H54 (cell line): ENCODE measurements around the gene SAP30L.

Source experiments
- DNase-seq: peaks from one replicate; pipeline ENCODE4 v3.0.0; 2011; ENCODE audit warnings: low spot score, mixed read lengths; ENCODE audit not compliant: insufficient read length
- FAIRE-seq: peaks from 3 replicates; lab custom pipeline; 2011; peaks lifted over from hg19 to GRCh38; lab: Jason Lieb, UNC
- POLR2A ChIP-seq: IDR thresholded peaks from 2 replicates; pipeline ENCODE4 v1.6.1; 2011; ENCODE audit warnings: low read depth, mild to moderate bottlenecking, low read length

SAP30L gene

DNA sequence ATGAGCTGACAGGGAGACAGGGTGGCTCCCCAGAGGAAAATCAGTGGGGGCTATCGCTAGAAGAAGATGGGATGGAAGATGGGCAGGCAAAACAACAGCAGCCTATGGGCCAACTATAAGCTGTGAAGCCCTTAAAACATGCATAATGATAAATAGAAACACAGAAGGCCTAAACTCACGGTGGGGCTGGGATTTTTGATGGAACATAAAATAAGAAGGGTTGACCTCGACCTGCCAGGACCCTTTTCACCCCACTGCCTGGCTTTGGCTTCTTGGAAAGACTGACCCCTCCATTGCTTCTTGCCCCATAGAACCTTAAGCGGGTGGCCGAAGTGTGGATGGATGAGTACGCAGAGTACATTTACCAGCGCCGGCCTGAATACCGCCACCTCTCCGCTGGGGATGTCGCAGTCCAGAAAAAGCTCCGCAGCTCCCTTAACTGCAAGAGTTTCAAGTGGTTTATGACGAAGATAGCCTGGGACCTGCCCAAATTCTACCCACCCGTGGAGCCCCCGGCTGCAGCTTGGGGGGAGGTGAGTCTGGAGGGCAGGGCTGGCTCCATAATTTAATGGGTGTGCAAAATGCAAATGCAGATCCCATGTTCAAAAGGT lies 36.5 kb upstream of the SAP30L start:
- FAIRE-seq, result no peak
- no peak for TF ChIP-seq POLR2A

DNA sequence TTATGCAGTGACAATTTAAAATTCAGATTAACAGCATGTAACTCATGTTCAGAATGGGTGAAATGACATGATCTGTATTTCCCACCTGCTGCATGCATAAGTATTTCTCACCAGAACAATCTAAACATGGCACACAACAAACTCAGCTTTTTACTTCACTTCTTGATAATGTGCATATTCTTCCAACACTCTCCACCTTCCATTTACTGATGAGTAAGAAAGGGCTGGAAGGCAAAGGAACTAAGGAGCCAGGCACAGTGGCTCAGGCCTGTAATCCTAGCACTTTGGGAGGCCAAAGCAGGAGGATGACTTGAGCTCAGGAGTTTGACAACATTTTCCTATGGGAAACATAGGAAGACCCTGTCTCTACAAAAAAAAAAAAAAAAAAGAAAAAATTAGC lies 35.8 kb upstream of the SAP30L start:
- FAIRE-seq (no peak), DNase-seq (no peak)
- TF ChIP-seq POLR2A, result no peak

More for the DNA sequence above, 36.5 kb upstream of the SAP30L start:
- DNase-seq, result no peak

DNA sequence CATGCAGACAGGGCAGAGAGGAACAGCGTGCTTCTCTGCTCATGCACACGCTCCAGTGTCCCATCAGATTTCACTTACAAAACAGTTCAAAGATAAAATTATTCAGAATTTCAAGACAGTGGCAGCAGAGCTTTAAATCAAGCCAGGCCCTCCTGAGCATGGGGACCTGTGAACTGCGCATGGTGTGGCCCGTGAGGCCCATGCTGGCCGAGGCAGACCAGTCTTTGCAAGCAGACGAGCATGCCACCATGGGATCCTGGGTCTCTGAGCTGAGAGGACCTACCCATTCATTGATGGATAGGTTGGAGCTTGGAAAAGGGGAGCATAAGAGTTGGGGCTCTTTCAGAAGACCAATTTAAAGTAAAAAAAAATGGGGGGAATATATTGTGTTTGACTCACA lies 35.0 kb upstream of the SAP30L start:
- no peak for TF ChIP-seq POLR2A
- DNase-seq (no peak), FAIRE-seq (no peak)

DNA sequence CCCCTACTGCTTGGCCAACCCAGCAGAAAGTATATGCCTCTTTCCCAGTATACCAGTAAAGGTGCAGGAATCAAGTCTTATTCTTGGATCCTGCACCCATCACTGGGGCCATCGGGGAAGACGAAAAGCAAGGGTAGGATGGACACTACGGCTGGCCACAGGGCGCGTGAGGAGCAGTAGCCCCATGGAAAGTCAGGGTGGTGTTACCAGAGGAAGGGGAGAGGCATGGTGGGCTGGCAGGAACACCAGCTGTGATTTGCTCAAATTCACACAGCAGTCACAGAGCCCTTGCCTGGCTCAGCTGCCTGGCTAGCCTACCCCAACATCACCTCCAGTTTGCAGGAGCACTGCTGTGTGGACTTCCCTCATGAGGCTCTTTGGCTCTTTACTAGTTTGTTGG lies 34.5 kb upstream of the SAP30L start:
- no peak for TF ChIP-seq POLR2A
- no peak for DNase-seq
- no peak for FAIRE-seq

DNA sequence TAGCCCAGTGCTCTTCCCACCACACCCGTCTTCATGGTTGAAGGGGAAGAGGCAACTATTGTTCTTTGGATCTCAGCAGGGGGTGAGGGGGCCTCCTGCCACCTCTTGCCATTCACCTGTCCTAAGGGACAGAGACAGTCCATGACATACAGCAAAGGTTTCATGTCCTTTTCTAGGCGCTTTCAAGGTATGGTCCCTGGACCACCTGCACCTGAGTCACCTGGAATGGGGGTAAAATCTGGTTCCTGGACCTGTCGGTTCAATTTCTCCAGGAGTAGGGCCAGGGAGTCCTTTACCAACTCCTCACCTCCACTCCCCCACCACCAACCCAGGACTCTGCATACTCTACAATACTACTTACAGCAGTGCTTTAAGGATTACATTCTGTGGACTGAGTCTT lies 33.5 kb upstream of the SAP30L start:
- no peak for TF ChIP-seq POLR2A
- no peak for FAIRE-seq
- no peak for DNase-seq

DNA sequence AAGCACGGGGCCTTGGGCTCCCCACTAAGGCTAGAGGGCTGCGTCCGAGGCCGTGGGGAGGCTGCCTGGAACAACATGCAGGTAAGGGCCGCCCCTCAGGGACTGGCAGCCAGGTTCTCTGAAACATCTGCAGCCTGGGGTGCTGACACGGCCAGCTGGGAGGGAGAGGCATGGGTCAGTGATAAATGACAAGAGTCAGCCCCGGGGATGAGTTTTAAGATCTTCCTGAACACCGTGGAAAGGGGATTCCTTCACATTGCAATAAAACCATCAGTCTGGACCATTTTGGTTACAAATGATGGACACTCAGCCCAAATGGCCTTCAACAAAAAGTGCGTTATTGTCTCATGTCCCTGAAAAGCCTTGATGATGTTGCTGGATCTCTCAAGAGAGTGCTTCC lies 32.9 kb upstream of the SAP30L start:
- no peak for FAIRE-seq
- DNase-seq, result no peak
- no peak for TF ChIP-seq POLR2A

DNA sequence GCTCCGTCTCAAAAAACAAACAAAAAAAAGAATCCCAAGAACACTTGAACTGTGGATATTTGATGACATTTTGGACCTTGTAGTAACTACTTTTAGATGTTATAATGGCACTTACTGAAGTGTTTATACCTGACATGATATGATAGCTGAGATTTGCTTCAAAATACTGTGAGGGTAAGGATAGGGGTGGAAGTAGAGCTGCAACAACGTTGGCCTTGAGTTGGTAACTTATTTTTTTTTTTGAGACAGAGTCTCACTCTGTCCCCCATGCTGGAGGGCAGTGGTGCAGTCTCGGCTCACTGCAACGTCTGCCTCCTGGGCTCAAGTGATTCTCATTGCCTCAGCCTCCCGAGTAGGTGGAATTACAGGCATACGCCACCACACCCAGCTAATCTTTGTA lies 30.7 kb upstream of the SAP30L start:
- no peak for TF ChIP-seq POLR2A
- FAIRE-seq (no peak), DNase-seq (no peak)

DNA sequence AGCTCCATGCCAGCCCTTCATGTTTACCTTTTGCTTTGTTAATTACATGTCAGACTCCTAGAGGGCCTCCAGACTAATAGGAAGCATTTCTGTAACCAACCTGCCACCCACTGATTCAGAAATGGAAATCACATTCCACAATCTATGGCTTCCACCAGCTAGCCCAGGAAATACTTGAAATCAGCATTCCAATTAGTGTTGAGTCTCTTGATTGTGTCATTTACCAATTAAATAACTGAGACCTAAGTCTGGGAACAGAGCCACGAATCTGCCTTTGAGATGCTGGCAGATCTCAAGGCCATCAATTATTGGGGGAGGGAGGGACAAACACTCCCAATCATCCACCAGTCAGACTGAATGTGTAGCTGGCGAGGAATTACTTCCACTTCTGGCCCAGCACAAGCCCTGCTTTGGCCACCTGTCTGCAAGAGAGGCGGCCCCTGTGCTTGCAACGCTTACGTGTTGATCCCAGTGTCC lies 27.4 kb upstream of the SAP30L start:
- no peak for TF ChIP-seq POLR2A
- FAIRE-seq (no peak), DNase-seq (no peak)

DNA sequence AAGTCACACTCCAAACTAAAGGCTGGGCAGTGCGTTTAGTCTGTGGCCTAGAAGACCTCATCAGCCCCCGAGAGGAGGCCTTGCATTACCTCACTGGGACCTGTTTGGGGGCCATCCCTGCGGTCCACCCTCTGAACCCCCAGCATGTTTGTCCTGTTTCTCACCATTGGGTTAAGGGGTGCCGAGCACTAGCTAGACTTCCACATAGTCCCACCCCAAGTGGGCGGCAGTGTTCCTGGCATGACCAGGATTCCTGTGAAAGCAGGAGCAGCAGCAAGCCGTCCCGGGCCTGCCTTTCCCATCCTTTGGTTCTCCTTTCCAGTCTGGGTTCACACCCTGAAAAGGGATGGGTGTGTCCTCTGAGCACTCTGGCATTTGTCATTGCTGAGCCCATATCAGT lies 26.6 kb upstream of the SAP30L start:
- DNase-seq (no peak), FAIRE-seq (no peak)
- no peak for TF ChIP-seq POLR2A

DNA sequence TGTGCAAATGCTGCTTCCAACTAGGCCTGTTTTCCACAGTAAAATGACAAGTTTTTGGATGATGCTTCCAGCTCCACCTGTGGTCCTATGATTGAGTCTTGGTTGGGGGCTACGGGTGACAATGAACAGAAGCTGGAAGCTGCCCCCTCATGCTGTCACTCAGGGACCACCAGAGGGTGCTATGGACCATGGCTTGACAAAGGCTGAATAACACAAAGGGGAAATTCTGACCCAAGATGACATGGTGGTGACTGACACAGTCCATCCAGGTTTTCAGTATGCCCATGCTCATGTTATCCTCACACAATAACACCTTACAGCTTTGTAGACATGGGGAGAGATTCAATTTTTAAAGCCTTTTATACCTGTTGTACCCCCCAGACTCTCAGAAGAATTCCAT lies 23.9 kb upstream of the SAP30L start:
- FAIRE-seq, result no peak
- DNase-seq, result no peak
- TF ChIP-seq POLR2A, result no peak

DNA sequence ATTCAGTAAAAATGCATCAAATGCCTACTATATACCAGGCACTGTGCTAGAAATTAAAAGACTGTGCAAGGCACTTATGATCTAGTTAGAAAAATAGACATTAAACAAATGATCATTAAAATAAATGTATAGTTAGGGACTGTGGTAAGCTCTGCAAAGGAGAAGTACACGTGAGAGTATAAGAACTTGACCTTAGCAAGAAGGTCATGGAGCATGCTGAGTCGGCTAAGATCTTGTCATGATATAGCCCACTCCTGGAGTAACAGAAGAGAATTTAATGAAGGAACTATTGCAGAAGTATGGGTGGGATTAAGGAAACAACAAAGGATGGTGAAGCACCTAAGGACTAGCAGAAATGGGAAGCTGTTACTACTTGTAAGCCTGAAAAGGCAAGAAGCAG lies 23.5 kb upstream of the SAP30L start:
- DNase-seq, result no peak
- FAIRE-seq, result no peak
- TF ChIP-seq POLR2A, result no peak

DNA sequence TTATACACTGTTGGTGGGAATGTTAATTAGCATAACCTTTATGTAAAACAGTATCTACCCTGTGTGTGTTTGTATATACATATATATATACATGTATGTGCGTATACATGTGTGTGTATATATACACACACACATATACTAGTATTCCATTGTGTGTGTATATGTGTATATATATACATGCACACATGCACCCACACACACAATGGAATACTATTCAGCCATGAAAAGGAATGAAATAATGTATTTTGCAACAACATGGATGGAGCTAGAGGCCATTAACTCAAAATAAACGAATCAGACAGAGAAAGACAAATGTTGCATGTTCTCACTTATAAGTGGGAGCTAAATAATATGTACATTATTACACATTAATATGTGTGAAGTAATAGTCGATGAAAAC lies 17.6 kb upstream of the SAP30L start:
- no peak for DNase-seq
- no peak for FAIRE-seq
- no peak for TF ChIP-seq POLR2A

DNA sequence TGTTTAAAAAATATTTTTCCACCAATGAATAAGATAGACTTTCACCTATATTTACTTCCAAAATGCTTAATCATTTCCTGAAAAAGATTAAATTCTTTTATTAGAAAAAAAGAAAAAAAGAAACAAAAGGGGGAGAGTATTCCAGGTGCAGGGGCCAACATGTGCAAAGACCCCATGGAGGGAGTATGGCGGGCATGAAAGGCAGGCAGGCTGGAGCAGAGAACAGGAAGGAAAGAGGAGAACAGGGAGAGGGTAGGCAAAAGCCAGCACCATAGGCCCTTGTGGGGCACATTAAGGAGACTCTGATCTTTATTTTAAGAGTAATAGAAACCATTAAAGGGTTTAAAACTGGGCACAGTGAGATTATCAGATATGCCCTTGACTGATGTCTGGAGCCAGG lies 16.5 kb upstream of the SAP30L start:
- no peak for TF ChIP-seq POLR2A
- DNase-seq, result no peak
- FAIRE-seq, result no peak

DNA sequence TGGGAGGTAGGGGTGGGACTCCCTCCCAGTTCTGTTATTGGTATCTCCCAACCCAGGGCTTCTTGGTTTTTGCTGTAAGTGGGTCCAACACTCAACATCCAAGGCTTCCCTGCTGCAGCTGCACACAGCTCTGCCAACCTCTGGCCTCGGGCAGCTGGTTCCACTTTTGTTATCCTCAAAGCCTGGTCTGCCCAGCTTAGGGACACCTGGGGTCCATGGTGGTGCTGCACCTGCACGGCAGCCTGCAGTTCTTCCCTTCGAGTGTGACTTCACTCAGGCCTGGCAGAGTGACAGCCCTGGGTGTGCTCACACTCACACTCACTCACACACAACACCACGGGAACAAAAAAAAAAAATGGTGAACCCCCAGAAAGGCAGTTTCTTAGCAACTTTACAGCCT lies 15.3 kb upstream of the SAP30L start:
- DNase-seq (no peak), FAIRE-seq (no peak)
- TF ChIP-seq POLR2A, result no peak

DNA sequence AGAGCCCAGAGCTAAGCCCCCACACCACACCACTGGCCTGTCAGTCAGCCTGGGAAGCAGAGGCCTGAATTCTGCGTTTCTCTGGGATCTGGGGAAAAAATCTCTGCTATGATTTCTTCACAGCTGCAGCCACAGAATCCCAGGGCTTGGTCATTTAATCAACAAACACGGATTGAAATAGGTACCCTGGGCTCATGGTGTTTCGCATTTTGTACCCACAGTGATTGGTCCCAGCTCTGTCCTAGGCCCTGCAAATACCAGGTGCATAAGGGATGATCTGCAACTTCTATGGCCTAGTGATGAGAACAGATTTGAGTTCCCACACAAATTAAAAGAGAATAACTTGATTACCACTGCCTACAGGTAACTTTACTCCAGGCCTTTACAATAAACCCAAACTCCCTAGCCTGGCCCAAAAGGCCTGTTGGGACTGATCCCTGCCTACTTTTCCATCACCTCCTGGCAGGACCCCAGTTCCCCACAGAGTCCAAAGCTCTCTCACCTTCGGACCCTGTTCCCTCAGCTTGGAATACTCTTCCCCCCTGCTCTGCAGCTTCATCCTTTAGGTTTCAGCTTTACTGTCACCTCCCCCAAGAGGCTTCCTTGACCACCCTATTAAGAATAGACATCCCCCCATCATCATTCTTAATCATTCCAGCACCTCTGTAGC lies 14.7 kb upstream of the SAP30L start:
- FAIRE-seq (no peak), DNase-seq (no peak)
- TF ChIP-seq POLR2A, result no peak
